Keratinocyte (primary cell): ENCODE results near the gene POLR1H. TPM values are rescaled to one million over a fixed set of nuclear protein-coding genes. Genes with fewer than 3 reads are reported as not detected.

Source experiments
- DNase-seq: peaks from one replicate; pipeline ENCODE4 v3.0.0-alpha.2; 2011; ENCODE audit warnings: low read depth, missing footprints, low spot score
- FAIRE-seq: peaks from 2 replicates; lab custom pipeline; 2011; peaks lifted over from hg19 to GRCh38; lab: Jason Lieb, UNC
- H2AFZ ChIP-seq: 2 replicates; pipeline ENCODE4 v1.6.0; 2012; ENCODE audit warnings: low read length, control low read depth, inconsistent platforms; ENCODE audit not compliant: control insufficient read depth
- H3K27ac ChIP-seq: 2 replicates; pipeline ENCODE4 v1.5.1; 2011; ENCODE audit warnings: low read length; ENCODE audit not compliant: control insufficient read depth, insufficient read depth
- H3K27me3 ChIP-seq: 3 replicates; pipeline ENCODE4 v1.6.0; 2011; ENCODE audit warnings: low read length; ENCODE audit not compliant: control insufficient read depth, insufficient read depth; ENCODE audit errors: extremely low read depth
- H3K36me3 ChIP-seq, 2 experiments: 2 replicates in 1 of 2; 3 replicates in 1 of 2; pipeline ENCODE4 v1.5.1; 2011; ENCODE audit warnings: low read length in 2 of 2, mild to moderate bottlenecking in 1 of 2; ENCODE audit not compliant: control insufficient read depth in 2 of 2, insufficient read depth in 2 of 2; ENCODE audit errors: extremely low read depth in 1 of 2
- H3K4me1 ChIP-seq: 3 replicates; pipeline ENCODE4 v1.5.1; 2011; ENCODE audit warnings: low read length; ENCODE audit not compliant: control insufficient read depth, insufficient read depth; ENCODE audit errors: extremely low read depth
- H3K4me2 ChIP-seq: 3 replicates; pipeline ENCODE4 v1.6.0; 2011; ENCODE audit warnings: low read depth, low read length; ENCODE audit not compliant: control insufficient read depth, insufficient read depth; ENCODE audit errors: extremely low read depth
- H3K4me3 ChIP-seq, 3 experiments: fragments of 200-600 bp in 1 of 3; sonication (generic) in 1 of 3; 2 replicates in 2 of 3; 3 replicates in 1 of 3; pipeline ENCODE4 v1.5.1; 2011 to 2016; ENCODE audit warnings: low read length in 3 of 3, mild to moderate bottlenecking in 3 of 3, control low read depth in 2 of 3, inconsistent platforms in 1 of 3, low read depth in 1 of 3, mixed read lengths in 1 of 3, mixed run types in 1 of 3, moderate library complexity in 1 of 3; ENCODE audit not compliant: control insufficient read depth in 2 of 3, insufficient read depth in 2 of 3; ENCODE audit errors: extremely low read depth in 1 of 3
- H3K79me2 ChIP-seq: 2 replicates; pipeline ENCODE4 v1.6.0; 2012; ENCODE audit warnings: low read length; ENCODE audit not compliant: control insufficient read depth, insufficient read depth
- H3K9ac ChIP-seq: 3 replicates; pipeline ENCODE4 v1.6.0; 2011; ENCODE audit warnings: low read length; ENCODE audit not compliant: control insufficient read depth, insufficient read depth; ENCODE audit errors: extremely low read depth
- H3K9me1 ChIP-seq: 3 replicates; pipeline ENCODE4 v1.6.0; 2011; ENCODE audit warnings: low read length; ENCODE audit not compliant: control insufficient read depth, insufficient read depth; ENCODE audit errors: extremely low read depth
- H3K9me3 ChIP-seq: 2 replicates; pipeline ENCODE4 v1.5.1; 2012; ENCODE audit warnings: low read depth, low read length; ENCODE audit not compliant: control insufficient read depth
- H4K20me1 ChIP-seq: 3 replicates; pipeline ENCODE4 v1.6.0; 2011; ENCODE audit warnings: low read length; ENCODE audit not compliant: control insufficient read depth, insufficient read depth; ENCODE audit errors: extremely low read depth
- EZH2 ChIP-seq: IDR thresholded peaks from one replicate; pipeline ENCODE4 v1.6.1; 2012; ENCODE audit warnings: inconsistent platforms, mild to moderate bottlenecking, low read length, moderate library complexity
- dilution Hi-C: fragments of 300-500 bp; cut with MboI; formaldehyde crosslinking; loops from one replicate; pipeline ENCODE4 v1.7.0; 2020; ENCODE audit warnings: low sequenced_read_pairs; ENCODE audit not compliant: extremely low pct_ligation_motif_present
- polyA plus RNA-seq, 5 experiments: library from polyadenylated mRNA; depleted of rRNA in 3 of 5; stranded (reverse) in 3 of 5; stranded (forward) in 1 of 5; unstranded in 1 of 5; fragments of >200 nt; gene quantifications; 1 replicate in 1 of 5; 2 replicates in 3 of 5; 3 replicates in 1 of 5; pipeline versions ENCODE4 v1.2.1 to v1.2.3, GENCODE V29; 2011 to 2012; ENCODE audit warnings: missing spikeins in 2 of 5, low read depth in 1 of 5, low replicate concordance in 1 of 5
- TF ChIP-seq, protein P1 (sequence below), 3 experiments: IDR thresholded peaks in 1 of 3; conservative IDR thresholded peaks in 1 of 3; optimal IDR thresholded peaks in 1 of 3; 2 replicates in 2 of 3; 3 replicates in 1 of 3; pipeline versions ENCODE3 to v1.5.1; 2011; ENCODE audit warnings: low read length in 3 of 3, mild to moderate bottlenecking in 3 of 3, moderate library complexity in 2 of 3, control low read depth in 1 of 3, inconsistent platforms in 1 of 3; ENCODE audit not compliant: insufficient read depth in 2 of 3; ENCODE audit errors: extremely low read depth in 1 of 3

POLR1H gene
- polyA plus RNA-seq, 1 donor (not counting 4 experiments of a cell fraction or from before 2014, with no cell fraction given) = 28.8 TPM

DNA sequence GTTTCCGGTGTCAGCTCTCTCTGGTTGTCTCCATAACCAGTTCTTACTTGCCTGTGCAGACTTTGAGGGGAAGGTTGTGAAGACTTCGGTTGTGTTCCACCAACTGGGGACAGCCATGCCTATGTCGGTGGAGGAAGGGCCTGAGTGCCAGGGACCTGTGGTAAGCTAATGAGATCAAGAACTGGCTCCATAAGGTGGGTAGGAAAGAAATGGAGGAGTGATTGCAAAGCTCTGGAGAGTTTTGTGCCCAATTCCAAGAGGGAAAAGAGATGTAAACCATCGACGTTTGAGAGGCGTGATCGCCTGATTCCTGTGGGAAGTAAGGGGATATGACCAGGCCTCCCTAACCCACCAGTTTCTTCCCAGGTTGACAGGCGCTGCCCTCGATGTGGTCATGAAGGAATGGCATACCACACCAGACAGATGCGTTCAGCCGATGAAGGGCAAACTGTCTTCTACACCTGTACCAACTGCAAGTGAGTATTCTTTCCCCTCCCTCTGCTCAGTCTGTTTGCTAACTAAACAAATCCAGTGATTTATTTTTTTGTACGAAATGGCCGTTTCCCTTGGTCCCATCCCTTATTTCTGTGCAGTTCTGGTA is 893 bp downstream of the POLR1H start:
- Histone ChIP-seq H3K4me1 (peaks cover 17% of the 10 kb centered on the region), H3K9me1 (no peaks in the 10 kb centered on the region), H3K9me3 (no peaks in the 10 kb centered on the region), H2AFZ (peak overlapping the region; percentile 80), H3K79me2 (peaks cover 23% of the 10 kb centered on the region), H3K36me3 (peaks cover 0 to 6% of the 10 kb centered on the region in 2 experiments), H3K27ac (peak overlapping the region; percentile 95), H3K27me3 (no peaks in the 10 kb centered on the region), H3K4me3 (peak overlapping the region; percentile 97 to 100 (median 100)), H3K4me2 (peak overlapping the region; percentile 93), H3K9ac (peak overlapping the region; percentile 99), H4K20me1 (no peaks in the 10 kb centered on the region)
- DNase-seq (no peak), FAIRE-seq (peak; percentile 46)
- dilution Hi-C loops = no loop called here
- no peak for TF ChIP-seq EZH2
- TF ChIP-seq, protein P1, sequence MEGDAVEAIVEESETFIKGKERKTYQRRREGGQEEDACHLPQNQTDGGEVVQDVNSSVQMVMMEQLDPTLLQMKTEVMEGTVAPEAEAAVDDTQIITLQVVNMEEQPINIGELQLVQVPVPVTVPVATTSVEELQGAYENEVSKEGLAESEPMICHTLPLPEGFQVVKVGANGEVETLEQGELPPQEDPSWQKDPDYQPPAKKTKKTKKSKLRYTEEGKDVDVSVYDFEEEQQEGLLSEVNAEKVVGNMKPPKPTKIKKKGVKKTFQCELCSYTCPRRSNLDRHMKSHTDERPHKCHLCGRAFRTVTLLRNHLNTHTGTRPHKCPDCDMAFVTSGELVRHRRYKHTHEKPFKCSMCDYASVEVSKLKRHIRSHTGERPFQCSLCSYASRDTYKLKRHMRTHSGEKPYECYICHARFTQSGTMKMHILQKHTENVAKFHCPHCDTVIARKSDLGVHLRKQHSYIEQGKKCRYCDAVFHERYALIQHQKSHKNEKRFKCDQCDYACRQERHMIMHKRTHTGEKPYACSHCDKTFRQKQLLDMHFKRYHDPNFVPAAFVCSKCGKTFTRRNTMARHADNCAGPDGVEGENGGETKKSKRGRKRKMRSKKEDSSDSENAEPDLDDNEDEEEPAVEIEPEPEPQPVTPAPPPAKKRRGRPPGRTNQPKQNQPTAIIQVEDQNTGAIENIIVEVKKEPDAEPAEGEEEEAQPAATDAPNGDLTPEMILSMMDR (optimal IDR thresholded peaks at IDR 0.05 in 1 of 3, IDR thresholded peaks at IDR 0.05 in 1 of 3, conservative IDR thresholded peaks at IDR 0.05 in 1 of 3; ENCODE audit: extremely low read depth in 1 of 3, insufficient read depth in 2 of 3, low read length in 3 of 3) = no peak

DNA sequence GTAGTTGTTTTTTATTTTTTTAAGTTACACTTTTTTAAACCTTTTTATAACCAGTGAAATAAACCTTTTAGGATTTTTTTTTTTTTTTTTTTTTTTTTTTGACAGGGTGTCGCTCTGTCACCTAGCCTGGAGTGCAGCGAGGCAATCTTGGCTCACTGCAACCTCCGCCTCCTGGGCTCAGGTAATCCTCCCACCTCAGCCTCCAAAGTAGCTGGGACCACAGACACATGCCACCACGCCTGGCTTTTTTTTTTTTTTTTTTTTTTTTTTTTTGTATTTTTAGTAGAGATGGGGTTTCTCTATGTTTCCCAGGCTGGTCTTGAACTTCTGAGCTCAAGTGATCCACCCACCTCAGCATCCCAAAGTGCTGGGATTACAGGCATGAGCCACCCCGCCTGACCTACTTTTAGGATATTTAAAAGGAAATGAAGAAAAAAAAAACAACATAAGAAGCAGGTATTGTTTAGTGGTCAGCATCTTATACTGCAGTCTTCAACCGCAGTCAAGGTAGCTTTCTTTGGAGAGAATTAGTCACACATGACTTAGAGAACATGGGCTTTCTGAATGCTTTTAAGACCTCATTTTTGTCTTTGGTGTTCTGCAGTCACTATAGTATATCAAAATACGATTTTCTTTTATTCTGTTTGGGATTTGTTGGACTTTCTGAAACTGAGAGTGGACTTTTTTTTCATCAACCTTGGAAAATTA is 1.6 kb downstream of the POLR1H start:
- peaks cover 0 to 2% of the 10 kb centered on the region in 2 experiments for H3K36me3 ChIP-seq

More for the DNA sequence above, 1.6 kb downstream of the POLR1H start:
- Histone ChIP-seq H4K20me1 (no peaks in the 10 kb centered on the region), H3K4me2 (peak overlapping the region; percentile 93), H3K9ac (no peak overlapping the region), H3K9me1 (no peaks in the 10 kb centered on the region), H3K9me3 (no peaks in the 10 kb centered on the region), H2AFZ (no peak overlapping the region), H3K27ac (peak overlapping the region; percentile 95), H3K79me2 (peaks cover 29% of the 10 kb centered on the region), H3K27me3 (no peaks in the 10 kb centered on the region), H3K4me3 (peak overlapping the region in 2 of 3 experiments; percentile 100), H3K4me1 (peaks cover 19% of the 10 kb centered on the region)
- DNase-seq (no peak), FAIRE-seq (no peak)
- dilution Hi-C loops = no loop called here
- TF ChIP-seq EZH2 = no peak
- TF ChIP-seq, protein P1 (optimal IDR thresholded peaks at IDR 0.05 in 1 of 3, IDR thresholded peaks at IDR 0.05 in 1 of 3, conservative IDR thresholded peaks at IDR 0.05 in 1 of 3; ENCODE audit: extremely low read depth in 1 of 3, insufficient read depth in 2 of 3, low read length in 3 of 3) = no peak
